Measurements from ENCODE around the gene PIP4K2A. TPM values are rescaled to one million over a fixed set of nuclear protein-coding genes. Genes with fewer than 3 reads are reported as not detected.
"Not testable (repeated sequence)": the region's sequence is repeated elsewhere in the genome, so short reads cannot be mapped to it uniquely, and the experiment has no call there.

Gene PIP4K2A
- total and polyA plus RNA-seq, 5 donors from 2014 or later, result 41.3 to 156 (median 55.2) TPM

DNA sequence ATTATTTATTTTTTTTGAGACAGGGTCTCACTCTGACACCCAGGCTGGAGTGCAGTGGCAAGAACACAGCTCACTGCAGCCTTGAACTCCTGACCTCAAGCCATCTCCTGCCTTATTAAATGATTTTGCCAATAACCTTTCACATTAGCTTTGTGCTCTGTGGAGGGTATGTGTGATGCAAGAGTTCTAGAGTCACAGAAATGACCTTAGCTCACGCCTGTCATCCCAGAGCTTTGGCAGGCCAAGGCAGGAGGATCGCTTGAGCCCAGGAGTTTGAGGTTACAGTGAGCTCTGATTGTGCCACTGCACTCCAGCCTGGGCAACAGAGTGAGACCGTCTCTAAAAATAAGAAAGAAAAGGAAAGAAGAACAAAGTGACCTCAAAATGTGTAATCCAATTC, 4.3 kb upstream of the PIP4K2A start:
- not testable (repeated sequence) for ATAC-seq (ENCODE audit: low read depth in 2 of 2); H3K4me1 ChIP-seq (ENCODE audit: control insufficient read depth, insufficient read depth, low read length, poor library complexity, severe bottlenecking); H3K9me3 Mint-ChIP-seq; H3K4me3 ChIP-seq (ENCODE audit: low read depth, low read length); H3K27ac ChIP-seq (ENCODE audit: insufficient read depth, low read length, poor library complexity, severe bottlenecking); DNase-seq; H3K27ac Mint-ChIP-seq; H3K9me3 ChIP-seq (ENCODE audit: control insufficient read depth in 2 of 2, low read length in 2 of 2); H3K4me3 Mint-ChIP-seq; H3K36me3 ChIP-seq (ENCODE audit: control insufficient read depth, insufficient read depth, low read length); H3K36me3 Mint-ChIP-seq; H3K27me3 ChIP-seq (ENCODE audit: control insufficient read depth, insufficient read depth, low read length); H3K27me3 Mint-ChIP-seq
- H3K4me1 Mint-ChIP-seq, result peaks cover 6 to 21% (median 10%) of the 10 kb centered on the region in 4 donors

DNA sequence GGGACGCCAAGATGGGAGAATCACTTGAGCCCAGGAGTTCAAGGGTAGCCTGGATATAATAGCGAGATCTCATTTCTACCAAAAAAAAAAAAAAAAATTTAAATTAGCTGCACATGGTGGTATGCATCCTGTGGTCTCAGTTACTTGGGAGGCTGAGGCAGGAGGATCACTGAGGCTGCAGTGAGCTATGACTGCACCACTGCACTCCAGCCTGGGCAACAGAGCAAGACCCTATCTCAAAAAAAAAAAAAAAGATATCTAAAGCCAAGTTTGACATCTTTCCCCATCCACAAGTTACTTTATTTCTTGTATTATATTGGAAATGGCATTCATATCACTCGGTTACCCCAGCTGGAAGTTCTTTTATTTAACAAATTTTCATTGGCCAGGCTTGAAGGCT, 3.4 kb upstream of the PIP4K2A start:
- Mint-ChIP-seq H3K27ac (no peak overlapping the region), H3K36me3 (no peaks in the 10 kb centered on the region), H3K9me3 (peaks cover 0 to 2% (median 0%) of the 10 kb centered on the region in 7 donors), H3K4me3 (peak overlapping the region in 1 of 4 donors; percentile 98), H3K27me3 (no peaks in the 10 kb centered on the region), H3K4me1 (peaks cover 6 to 13% (median 10%) of the 10 kb centered on the region in 4 donors)
- Histone ChIP-seq H3K27me3 (ENCODE audit: control insufficient read depth, insufficient read depth, low read length) (no peaks in the 10 kb centered on the region), H3K4me1 (ENCODE audit: control insufficient read depth, insufficient read depth, low read length, poor library complexity, severe bottlenecking) (peaks cover 13% of the 10 kb centered on the region), H3K4me3 (ENCODE audit: low read depth, low read length) (no peak overlapping the region), H3K27ac (ENCODE audit: insufficient read depth, low read length, poor library complexity, severe bottlenecking) (no peak overlapping the region), H3K36me3 (ENCODE audit: control insufficient read depth, insufficient read depth, low read length) (no peaks in the 10 kb centered on the region), H3K9me3 (ENCODE audit: control insufficient read depth in 2 of 2, low read length in 2 of 2) (no peaks in the 10 kb centered on the region)
- DNase-seq (no peak), ATAC-seq (ENCODE audit: low read depth in 2 of 2) (no peak)

DNA sequence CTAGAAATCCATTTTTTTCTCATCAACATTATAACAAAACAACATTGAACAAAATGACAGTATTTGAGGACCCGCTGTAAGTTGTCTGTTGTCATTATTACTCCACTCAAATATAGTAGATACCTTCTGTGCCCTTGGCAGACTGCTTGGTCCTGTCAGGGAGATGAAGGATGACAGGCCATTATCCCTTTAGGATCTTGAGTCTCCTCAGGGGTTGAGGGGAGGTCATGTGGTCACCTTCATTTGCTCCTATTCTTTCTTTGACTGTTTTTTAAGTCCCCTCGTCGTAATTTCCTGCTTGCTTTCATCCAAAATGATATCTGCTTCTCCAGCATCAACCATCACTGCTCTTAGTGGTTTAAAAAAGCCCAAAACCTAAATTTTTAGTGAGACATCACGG, 2.6 kb upstream of the PIP4K2A start:
- Histone ChIP-seq H3K27me3 (ENCODE audit: control insufficient read depth, insufficient read depth, low read length) (no peaks in the 10 kb centered on the region), H3K27ac (ENCODE audit: insufficient read depth, low read length, poor library complexity, severe bottlenecking) (no peak overlapping the region), H3K36me3 (ENCODE audit: control insufficient read depth, insufficient read depth, low read length) (no peaks in the 10 kb centered on the region), H3K9me3 (ENCODE audit: control insufficient read depth in 2 of 2, low read length in 2 of 2) (no peaks in the 10 kb centered on the region), H3K4me1 (ENCODE audit: control insufficient read depth, insufficient read depth, low read length, poor library complexity, severe bottlenecking) (peaks cover 20% of the 10 kb centered on the region), H3K4me3 (ENCODE audit: low read depth, low read length) (no peak overlapping the region)
- H3K4me3 Mint-ChIP-seq, result peak overlapping the region in 2 of 4 donors; percentile 65 to 98
- H3K4me1 Mint-ChIP-seq, result peaks cover 9 to 16% (median 13%) of the 10 kb centered on the region in 4 donors
- H3K27me3 Mint-ChIP-seq, result no peaks in the 10 kb centered on the region
- ATAC-seq (ENCODE audit: low read depth in 2 of 2), result no peak
- H3K27ac Mint-ChIP-seq, result peak overlapping the region in 1 of 3 donors; percentile 46
- no peak for DNase-seq
- H3K9me3 Mint-ChIP-seq, result peaks cover 0 to 2% (median 0%) of the 10 kb centered on the region in 7 donors
- no peaks in the 10 kb centered on the region for H3K36me3 Mint-ChIP-seq

DNA sequence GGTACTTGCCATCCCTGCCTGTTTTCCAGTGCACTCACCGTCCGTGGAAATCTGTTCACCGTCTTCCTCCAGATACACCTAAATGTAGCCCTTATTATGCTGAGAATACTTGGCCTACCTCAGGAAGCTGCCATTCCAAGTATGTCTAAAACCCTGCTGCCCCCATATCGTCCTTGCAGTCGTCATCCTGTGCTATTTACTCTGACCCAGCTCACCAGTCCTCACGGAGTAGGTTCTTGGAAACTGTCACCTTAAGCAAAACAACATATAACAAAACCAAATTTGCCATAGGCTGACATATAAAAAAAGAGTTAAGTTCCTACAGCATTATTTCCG, 880 bp upstream of the PIP4K2A start:
- Mint-ChIP-seq H3K27me3 (no peaks in the 10 kb centered on the region), H3K36me3 (no peaks in the 10 kb centered on the region), H3K27ac (peak overlapping the region; percentile 92 to 96 (median 92)), H3K4me3 (peak overlapping the region; percentile 89 to 98 (median 90)), H3K4me1 (peaks cover 22 to 30% (median 26%) of the 10 kb centered on the region in 4 donors), H3K9me3 (peaks cover 0 to 2% (median 0%) of the 10 kb centered on the region in 7 donors)
- peak in 1 of 3 donors; percentile 52 for DNase-seq
- peak overlapping the region; percentile 42 for H3K4me3 ChIP-seq (ENCODE audit: low read depth, low read length)
- H3K27me3 ChIP-seq (ENCODE audit: control insufficient read depth, insufficient read depth, low read length), result no peaks in the 10 kb centered on the region
- no peaks in the 10 kb centered on the region for H3K36me3 ChIP-seq (ENCODE audit: control insufficient read depth, insufficient read depth, low read length)
- H3K4me1 ChIP-seq (ENCODE audit: control insufficient read depth, insufficient read depth, low read length, poor library complexity, severe bottlenecking), result peaks cover 36% of the 10 kb centered on the region
- peak overlapping the region; percentile 72 for H3K27ac ChIP-seq (ENCODE audit: insufficient read depth, low read length, poor library complexity, severe bottlenecking)
- no peaks in the 10 kb centered on the region for H3K9me3 ChIP-seq (ENCODE audit: control insufficient read depth in 2 of 2, low read length in 2 of 2)
- ATAC-seq (ENCODE audit: low read depth in 2 of 2), result no peak

DNA sequence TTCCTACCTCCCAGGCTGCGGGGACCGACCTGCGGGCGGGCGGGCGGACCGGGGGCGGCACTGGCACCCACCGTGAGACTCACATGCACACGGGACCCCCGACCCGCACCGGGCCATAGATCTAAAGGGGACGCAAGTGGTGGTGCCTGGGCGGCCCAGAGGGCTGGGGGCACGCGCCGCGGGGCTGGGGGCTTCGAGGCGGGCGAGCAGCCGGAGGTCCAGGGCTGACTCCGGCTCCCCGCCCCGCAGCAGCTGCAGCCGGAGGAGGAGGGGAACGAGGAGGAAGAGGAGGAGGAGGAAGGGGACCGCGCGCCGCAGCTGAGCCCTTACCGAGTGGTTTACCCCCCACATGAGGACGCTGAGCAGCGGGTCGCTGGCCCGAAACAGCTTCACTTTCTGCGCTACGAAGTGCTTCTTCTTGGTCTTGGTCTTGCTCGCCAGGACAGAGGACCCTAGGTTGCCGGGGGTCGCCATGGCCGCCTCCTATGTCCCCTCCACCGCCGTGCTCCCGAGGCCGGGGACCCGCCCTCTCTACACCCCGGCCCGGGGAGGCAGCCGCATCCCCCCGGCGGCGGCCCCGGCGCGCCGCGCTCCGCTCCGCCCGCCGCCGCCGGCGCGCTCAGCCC, 412 bp downstream of the PIP4K2A start:
- no peaks in the 10 kb centered on the region for H3K9me3 ChIP-seq (ENCODE audit: control insufficient read depth in 2 of 2, low read length in 2 of 2)
- H3K27me3 ChIP-seq (ENCODE audit: control insufficient read depth, insufficient read depth, low read length), result no peaks in the 10 kb centered on the region
- Mint-ChIP-seq H3K27ac (peak overlapping the region in 1 of 3 donors; percentile 79), H3K36me3 (no peaks in the 10 kb centered on the region), H3K4me1 (peaks cover 35 to 41% (median 36%) of the 10 kb centered on the region in 4 donors), H3K27me3 (no peaks in the 10 kb centered on the region), H3K9me3 (peaks cover 0 to 2% (median 0%) of the 10 kb centered on the region in 7 donors), H3K4me3 (peak overlapping the region; percentile 85 to 94 (median 86))
- H3K36me3 ChIP-seq (ENCODE audit: control insufficient read depth, insufficient read depth, low read length), result no peaks in the 10 kb centered on the region
- peak overlapping the region; percentile 68 for H3K4me3 ChIP-seq (ENCODE audit: low read depth, low read length)
- peak overlapping the region; percentile 73 for H3K27ac ChIP-seq (ENCODE audit: insufficient read depth, low read length, poor library complexity, severe bottlenecking)
- peaks cover 47% of the 10 kb centered on the region for H3K4me1 ChIP-seq (ENCODE audit: control insufficient read depth, insufficient read depth, low read length, poor library complexity, severe bottlenecking)
- DNase-seq, result peak in 2 of 3 donors; percentile 44 to 65
- ATAC-seq (ENCODE audit: low read depth in 2 of 2), result peak; percentile 33 to 35

DNA sequence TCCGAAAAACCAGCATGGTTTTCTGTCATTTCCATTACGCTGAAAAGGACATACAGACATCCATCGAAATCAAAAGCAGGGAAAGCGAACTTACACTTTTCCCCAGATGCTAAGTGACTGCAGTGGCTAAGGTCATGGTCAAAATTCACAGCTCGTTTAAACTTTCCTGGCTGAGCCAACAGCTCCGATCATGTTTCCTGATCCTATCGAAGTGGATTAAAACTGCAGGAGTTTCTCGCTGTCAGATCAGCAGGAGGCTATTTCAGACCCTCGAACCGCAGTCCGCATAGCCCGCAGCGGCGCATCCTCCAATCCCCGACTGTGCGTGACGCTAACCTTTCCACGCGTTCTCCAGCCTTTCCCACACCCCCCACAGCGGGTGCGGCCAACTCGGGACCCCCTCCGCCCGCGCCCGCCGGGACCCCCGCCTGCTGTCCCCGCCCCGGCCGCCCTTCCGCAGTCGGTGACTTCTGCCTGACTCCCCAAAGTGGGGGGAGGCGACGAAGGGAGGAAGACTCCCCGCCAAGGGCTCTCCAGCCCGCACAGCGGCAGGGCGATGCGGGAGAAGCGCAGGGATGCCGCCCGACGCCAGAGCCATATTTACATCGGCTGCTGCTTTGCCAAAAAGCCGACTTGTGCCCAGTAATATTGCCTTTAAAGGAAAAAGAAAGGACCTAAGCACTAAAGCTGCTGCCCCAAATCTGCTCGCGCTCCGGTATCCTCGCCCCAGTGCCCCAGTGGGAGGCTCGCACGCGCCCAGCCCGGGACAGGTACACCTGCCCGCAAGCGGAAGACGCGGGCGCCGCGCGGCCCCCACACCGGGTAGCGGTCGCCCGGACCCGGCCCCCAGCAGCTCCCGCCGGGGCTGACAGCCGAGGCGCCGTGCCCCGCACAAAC, 1.2 kb downstream of the PIP4K2A start:
- DNase-seq, result peak; percentile 39 to 50 (median 44)
- Histone ChIP-seq H3K27ac (ENCODE audit: insufficient read depth, low read length, poor library complexity, severe bottlenecking) (peak overlapping the region; percentile 73), H3K27me3 (ENCODE audit: control insufficient read depth, insufficient read depth, low read length) (no peaks in the 10 kb centered on the region), H3K9me3 (ENCODE audit: control insufficient read depth in 2 of 2, low read length in 2 of 2) (no peaks in the 10 kb centered on the region), H3K36me3 (ENCODE audit: control insufficient read depth, insufficient read depth, low read length) (peaks cover 2% of the 10 kb centered on the region), H3K4me3 (ENCODE audit: low read depth, low read length) (peak overlapping the region; percentile 99), H3K4me1 (ENCODE audit: control insufficient read depth, insufficient read depth, low read length, poor library complexity, severe bottlenecking) (peaks cover 55% of the 10 kb centered on the region)
- Mint-ChIP-seq H3K4me3 (peak overlapping the region; percentile 86 to 94 (median 93)), H3K4me1 (peaks cover 36 to 49% (median 43%) of the 10 kb centered on the region in 4 donors), H3K36me3 (no peaks in the 10 kb centered on the region), H3K9me3 (peaks cover 0 to 2% (median 0%) of the 10 kb centered on the region in 7 donors), H3K27ac (peak overlapping the region; percentile 73 to 94 (median 79)), H3K27me3 (no peaks in the 10 kb centered on the region)
- peak; percentile 10 to 28 for ATAC-seq (ENCODE audit: low read depth in 2 of 2)

DNA sequence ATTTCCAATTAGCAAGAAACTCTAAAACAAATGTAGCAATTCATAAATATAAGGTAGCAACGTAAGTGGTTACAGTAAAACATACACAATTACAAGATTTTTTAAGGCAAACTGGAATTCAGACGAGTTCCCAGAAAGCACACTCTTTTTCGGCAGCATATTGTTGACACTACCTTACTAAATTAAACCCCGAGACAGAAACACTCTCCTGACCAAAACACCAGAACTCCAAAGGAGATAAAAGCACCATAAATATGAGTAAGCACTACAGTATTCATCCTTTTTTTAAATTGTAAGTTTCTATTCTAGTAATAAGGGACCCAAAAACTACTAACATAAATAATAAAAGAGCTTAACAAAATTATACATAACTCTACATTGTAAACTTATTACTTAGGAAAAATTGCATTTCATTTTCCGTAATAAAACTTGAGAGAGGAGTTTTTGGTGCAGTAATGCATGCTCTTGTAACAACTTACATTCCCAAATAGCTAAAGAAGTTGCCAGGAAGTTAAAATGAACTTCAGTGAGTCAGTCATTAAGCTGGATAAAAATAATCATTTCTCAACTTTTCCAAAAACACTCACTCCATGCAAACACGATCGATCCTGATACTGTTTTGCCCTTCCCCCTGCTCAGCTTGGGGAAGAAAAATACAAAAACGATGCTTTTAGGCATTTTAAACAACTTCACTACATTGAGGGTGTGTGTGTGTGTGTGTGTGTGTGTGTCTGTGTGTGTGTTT, 2.0 kb downstream of the PIP4K2A start:
- peak overlapping the region; percentile 55 for H3K27ac ChIP-seq (ENCODE audit: insufficient read depth, low read length, poor library complexity, severe bottlenecking)
- Mint-ChIP-seq H3K4me1 (peaks cover 39 to 57% (median 51%) of the 10 kb centered on the region in 4 donors), H3K36me3 (peaks cover 3% of the 10 kb centered on the region), H3K27ac (peak overlapping the region; percentile 62 to 94 (median 79)), H3K4me3 (peak overlapping the region; percentile 86 to 94 (median 93)), H3K9me3 (peaks cover 0 to 2% (median 0%) of the 10 kb centered on the region in 7 donors), H3K27me3 (no peaks in the 10 kb centered on the region)
- H3K27me3 ChIP-seq (ENCODE audit: control insufficient read depth, insufficient read depth, low read length), result no peaks in the 10 kb centered on the region
- ATAC-seq (ENCODE audit: low read depth in 2 of 2) (no peak), DNase-seq (no peak)
- no peaks in the 10 kb centered on the region for H3K9me3 ChIP-seq (ENCODE audit: control insufficient read depth in 2 of 2, low read length in 2 of 2)
- H3K4me1 ChIP-seq (ENCODE audit: control insufficient read depth, insufficient read depth, low read length, poor library complexity, severe bottlenecking), result peaks cover 63% of the 10 kb centered on the region
- H3K4me3 ChIP-seq (ENCODE audit: low read depth, low read length), result peak overlapping the region; percentile 99
- H3K36me3 ChIP-seq (ENCODE audit: control insufficient read depth, insufficient read depth, low read length), result peaks cover 4% of the 10 kb centered on the region

Measured in CD4-positive, CD25-positive, alpha-beta regulatory T cell (primary cell).